C4-2B (cell line): ENCODE data around the gene ZNF232.
"Not testable (repeated sequence)": the region's sequence is repeated elsewhere in the genome, so short reads cannot be mapped to it uniquely, and the experiment has no call there.

ENCODE experiments used
- CTCF ChIP-seq: fragments of 450-650 bp; conservative IDR thresholded peaks from 2 replicates; pipeline ENCODE4 v1.5.1; 2017; ENCODE audit warnings: mild to moderate bottlenecking
- ZFX ChIP-seq: fragments of 450-650 bp; IDR thresholded peaks from 2 replicates; pipeline ENCODE4 v1.6.1; 2017

DNA sequence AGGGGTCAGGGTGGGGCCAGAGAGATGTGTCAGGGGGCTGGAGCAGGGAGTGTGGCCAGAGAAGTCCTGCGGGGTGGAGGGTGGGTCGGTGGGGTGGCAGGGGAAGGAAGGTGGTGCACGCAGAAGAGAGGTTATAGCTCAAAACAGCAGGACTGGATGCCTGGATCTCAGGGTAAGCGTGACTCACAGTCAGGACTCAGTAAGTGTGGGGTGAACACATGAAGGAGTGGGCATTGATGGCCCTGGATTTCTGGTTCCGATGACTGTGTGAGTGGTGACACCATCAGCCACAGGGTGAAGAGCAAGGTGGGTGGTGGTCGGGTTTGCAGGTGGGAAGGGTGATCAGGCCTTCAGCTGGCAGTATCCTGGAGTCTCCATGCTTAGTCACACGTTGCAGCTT, 10.4 kb upstream of the ZNF232 start:
- TF ChIP-seq CTCF, ZFX: not testable (repeated sequence)
